HT-29 (cell line): Measurements from ENCODE around the gene CCND2. TPM values are rescaled to one million over a fixed set of nuclear protein-coding genes. Genes with fewer than 3 reads are reported as not detected.

Experiments
- DNase-seq: peaks from one replicate; pipeline ENCODE4 v3.0.0-alpha.2; 2015; ENCODE audit warnings: low spot score
- total RNA-seq: library from RNA; depleted of rRNA; stranded (reverse); fragments of >200 nt; shearing (Covaris generic); gene quantifications from 2 replicates; pipeline ENCODE4 v1.2.3, GENCODE V29; 2014

The CCND2 gene
- total RNA-seq, 1 experiment from 2014 or later = not detected

DNA sequence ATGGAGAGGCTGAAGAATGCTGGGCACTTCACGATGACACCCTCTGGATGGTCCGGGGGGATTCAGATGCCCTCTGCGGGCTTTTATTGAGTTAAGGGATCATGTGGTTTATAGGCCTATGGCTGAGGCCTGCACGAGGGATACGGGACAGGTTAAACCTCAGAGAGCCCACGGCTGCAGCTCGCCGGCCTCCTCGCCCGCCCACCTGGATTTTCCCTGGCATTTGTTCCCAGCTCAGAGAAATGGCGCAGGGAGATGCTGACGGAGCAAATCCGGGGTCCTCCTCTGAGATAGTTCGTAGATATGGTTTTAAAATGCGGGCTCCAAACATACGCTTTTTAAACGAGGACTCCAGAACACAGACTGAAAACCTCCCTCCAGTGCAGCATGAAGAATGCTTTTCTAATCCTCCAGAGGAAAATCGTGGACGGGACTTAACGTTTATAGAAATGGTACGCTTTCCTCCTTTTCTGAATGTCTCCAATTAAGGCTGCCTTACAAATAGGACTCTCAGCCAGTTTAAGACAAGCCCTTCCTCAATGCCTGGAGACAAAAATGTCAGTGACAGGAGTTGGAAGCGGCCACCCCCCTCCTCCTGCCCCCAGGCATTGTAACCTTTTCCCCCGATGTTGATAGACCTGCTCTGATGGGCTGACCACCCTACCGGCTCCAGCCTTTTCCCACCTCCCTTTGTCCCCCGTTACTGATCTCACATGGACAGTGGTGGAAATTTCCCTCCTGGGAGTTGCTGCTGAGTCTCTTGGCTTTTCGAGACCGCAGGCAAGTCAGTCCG is 16.6 kb downstream of the CCND2 start:
- DNase-seq = no peak

DNA sequence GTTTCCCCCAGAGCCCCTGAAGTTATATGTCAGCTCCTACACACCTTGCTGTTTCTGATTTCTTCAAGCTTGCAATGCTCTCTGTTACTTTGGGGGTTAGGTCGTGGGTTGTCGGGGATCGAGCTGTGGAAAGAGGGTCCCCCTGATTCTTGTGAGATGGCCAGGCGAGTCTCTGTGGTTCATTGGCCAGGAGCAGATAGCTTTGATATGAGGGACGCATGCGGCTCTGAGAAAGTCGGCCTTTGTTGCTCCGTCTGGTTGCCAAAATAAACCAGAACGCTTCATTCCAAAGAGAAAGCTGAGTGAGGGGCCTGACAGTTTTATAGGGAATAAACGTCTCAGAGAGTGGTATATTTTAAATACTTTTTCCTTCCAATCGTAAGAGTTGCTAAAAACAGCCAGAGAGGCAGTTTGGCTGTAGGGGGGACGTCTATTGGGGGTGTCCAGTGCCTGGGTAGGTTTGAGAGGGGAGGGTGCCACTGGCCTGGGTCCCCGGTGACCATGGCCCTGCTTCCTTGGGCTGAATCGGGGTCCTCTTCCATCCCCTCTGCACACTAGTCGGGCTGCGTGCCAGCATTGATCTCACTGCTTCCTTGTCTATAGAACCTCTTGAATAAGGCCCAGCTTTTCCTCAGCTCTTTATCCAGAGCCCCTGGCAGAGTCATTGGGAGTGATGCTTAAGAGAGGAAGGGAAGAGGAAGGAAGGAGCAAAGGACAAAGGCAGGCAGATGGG is 18.9 kb downstream of the CCND2 start:
- DNase-seq = no peak

DNA sequence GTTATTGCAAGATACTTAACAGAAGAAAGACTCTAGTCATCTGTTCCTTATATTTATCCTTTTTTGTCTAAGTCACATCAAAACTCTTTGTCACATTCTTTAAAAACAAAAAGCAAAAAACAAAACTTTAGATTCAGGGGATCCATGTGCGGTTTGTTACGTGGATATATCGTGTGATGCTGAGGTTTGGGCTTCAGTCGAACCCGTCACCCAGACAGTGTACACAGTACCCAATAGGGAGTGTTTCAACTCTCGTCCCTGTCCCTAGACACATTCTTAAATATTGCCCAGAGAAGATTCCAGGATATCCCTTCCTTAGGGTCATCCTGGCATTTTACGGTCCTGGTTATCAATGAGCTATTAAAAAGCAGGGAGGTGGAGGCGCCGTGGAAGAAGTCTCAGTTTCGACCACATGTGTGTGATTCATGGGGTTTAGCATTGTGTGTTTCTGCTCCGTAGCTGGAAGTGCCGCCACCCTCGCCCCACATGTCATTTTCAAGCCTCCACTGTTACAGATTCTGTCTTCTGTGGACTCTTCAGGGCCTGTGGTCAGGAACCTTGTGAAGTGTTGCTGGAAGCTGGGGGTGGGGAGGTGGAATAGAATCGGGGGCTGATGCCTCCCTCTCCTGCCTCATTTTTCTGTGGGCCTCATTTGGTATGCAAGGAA is 19.9 kb downstream of the CCND2 start:
- no peak for DNase-seq

DNA sequence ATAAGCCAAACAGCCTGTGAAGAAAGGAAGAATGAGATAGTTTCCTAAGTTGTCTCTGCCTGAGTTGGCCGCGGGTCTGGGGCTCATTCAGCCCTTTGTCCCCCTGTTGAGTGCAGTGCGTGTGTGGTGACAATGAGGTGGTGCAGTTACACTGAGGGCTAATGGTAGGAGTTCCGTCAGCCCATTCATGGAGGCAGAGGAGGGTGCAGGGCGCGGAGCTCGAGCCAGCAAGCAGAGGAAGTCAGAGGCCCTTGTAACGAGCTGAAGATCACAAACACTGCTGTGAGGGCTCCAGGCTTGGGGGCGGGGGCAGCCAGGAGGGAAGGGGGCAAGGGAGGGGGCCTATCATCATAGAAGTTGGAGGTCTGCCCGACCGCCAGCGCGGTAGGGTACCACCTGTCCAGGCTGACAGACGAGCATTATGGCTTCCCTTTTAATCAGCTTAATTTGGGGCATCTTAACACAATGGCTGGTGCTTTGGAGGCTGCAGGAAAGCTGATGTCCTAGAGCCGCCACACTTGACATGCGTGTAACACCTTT is 20.5 kb downstream of the CCND2 start:
- DNase-seq = no peak

DNA sequence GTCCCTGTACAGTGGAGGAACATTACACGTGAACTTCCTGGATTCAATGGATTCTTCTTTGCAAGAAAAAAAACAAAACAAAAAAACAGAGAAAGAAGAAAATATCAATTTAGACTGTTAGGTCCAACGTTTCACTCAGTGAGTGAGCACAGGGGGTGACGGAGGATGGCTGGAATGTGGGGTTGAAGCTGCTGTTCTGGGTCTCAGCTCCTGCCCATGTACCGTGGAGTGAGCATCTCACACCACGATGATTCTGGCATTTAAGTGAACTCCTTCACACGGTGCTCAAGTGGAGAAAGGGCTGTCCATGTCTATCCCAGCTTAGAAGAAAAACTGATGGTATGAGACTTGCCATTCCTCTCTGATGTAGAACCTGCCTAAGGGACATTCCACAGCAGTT is 23.2 kb downstream of the CCND2 start:
- no peak for DNase-seq

DNA sequence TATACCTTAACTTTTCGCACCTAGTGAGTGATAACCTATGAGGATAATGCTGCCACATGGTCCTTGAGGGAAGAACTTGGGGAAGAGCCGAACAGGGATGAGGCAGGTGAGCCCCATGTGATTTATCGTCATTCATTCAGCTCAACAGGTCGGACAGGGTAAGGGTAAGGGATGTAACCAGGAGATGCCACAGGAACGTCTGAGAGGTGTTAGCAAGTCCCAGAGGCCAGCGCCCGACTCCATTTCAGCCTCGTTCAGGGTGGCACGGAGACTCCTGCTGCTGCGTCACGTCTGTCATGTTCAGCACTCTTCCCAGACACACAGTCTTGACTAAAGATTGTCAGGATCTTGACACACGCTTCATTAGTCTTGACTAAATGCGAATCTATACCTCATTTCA is 24.1 kb downstream of the CCND2 start:
- no peak for DNase-seq

DNA sequence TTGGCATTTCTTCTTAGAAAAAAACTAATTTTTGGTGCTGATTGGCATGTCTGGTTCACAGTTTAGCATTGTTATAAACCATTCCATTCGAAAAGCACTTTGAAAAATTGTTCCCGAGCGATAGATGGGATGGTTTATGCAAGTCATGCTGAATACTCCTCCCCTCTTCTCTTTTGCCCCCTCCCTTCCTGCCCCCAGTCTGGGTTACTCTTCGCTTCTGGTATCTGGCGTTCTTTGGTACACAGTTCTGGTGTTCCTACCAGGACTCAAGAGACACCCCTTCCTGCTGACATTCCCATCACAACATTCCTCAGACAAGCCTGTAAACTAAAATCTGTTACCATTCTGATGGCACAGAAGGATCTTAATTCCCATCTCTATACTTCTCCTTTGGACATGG is 27.3 kb downstream of the CCND2 start:
- no peak for DNase-seq

DNA sequence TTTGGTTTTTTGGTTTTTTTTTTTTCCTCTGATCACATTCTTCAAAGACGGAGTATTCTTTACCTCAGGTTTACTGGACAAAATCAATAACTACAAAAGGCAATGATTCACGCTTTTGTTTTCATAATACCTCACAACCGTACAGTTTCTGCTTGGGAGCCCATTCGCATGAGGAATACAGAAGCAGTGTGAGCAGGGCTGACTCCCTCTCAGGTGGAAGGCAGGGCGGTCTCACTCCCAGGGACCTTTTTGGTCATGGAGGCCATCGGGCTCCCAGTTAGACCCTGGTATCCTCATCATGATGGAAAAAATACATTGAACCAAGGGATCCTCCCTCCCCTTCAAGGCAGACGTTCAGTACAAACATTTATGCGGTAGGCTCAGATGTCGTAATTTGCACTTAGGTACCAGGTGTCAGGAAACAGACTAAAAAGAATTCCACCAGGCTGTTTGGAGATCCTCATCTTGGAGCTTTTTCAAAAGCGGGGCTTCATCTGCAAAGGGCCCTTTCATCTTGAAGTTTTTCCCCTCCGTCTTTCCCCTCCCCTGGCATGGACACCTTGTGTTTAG is 28.5 kb downstream of the CCND2 start:
- no peak for DNase-seq

DNA sequence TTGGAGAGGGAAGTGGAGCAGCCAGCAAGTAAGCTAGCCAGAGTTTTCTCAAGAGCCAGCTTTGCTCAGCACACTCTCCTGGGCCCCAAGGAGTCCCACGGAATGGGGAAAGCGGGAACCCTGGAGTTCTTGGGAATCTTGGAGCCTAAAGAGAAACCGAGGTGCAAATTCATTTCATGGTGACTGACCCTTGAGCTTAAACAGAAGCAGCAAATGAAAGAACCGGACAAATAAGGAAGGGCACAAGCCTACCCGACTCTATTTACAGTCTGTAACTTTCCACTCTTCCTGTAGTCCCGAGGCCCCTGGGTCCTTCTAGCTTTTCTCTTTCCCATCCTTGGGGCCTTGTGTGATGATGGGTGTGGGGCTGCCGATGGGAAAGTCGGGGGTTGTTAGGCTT is 29.3 kb downstream of the CCND2 start:
- DNase-seq = no peak

DNA sequence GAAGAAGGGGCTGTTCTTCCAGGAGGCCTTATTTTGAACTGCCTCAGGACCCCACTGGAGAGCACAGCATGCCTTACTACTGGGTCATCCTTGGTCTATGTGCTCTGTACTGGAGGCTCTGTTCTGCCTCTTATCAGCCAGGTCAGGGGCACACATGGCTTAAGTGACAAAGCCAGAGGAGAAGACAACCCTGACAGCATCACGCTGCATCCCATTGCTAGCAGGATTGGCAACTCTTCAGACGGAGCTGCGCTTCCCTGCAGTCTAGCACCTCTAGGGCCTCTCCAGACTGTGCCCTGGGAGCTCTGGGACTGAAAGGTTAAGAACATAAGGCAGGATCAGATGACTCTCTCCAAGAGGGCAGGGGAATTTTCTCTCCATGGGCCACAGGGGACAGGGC is 30.2 kb downstream of the CCND2 start:
- no peak for DNase-seq

DNA sequence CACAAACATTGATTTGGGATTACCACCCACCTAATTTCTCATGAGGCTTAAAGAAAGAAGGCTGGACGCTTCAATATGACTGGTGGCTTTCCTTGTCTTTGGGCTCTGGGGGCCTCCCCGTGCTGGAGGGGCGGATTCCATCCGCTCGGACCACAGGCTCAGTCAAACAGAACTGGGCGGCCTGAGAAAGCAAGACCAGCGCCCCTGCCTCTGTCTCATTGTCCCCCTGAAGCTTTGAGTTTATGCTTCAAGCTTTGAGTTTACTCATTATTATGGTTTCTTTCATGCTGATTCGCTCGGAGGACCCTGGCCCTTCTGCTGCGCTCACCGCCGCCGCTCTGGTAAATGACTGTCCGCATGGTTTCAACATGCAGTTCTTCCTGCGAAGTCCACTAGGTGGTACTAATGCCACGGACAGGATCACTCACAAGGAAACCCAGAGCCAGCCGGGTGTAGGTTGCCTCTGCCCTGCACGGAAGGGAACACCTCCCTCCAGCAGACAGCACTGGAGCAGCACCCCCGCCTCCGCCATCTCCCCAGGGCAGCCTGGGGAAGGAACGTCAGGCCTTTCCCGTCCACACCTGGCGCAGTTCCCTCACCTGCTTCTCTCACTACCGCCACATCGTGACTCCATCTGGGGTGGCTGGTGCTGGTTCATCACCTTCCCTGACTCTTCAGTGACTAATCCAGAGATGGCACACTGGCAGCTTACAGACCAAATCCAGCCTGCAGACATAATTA is 34.2 kb downstream of the CCND2 start:
- DNase-seq = peak; percentile 86

DNA sequence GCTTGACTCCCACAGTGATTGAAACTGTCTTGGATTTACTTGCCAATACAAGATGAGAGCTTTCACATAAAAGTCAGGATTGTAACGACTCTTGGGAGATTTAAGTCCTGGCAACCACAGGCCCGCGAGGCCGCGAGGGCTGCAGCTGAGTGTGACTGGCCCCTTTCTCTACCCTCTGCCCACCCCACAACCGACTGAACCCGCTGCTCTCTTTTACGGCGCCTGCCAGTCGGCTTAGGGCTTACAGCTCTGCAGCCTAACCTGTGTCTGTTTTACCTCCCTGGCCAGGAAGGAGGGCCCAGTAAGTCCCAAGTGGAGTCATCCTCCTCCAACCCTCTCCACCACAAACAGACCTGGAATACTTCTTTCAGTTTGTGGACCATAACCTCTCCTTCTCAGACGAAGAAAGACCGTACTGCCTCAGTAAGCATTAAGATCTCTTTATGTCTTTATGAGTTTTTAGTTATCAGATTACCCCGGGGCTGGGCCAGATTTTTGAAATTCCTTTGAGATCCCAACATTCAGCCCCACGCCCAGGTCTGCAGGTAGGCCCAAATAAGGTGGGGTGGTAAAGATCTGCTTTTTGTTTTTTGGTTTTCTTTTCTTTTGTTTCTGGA is 34.9 kb downstream of the CCND2 start:
- no peak for DNase-seq

DNA sequence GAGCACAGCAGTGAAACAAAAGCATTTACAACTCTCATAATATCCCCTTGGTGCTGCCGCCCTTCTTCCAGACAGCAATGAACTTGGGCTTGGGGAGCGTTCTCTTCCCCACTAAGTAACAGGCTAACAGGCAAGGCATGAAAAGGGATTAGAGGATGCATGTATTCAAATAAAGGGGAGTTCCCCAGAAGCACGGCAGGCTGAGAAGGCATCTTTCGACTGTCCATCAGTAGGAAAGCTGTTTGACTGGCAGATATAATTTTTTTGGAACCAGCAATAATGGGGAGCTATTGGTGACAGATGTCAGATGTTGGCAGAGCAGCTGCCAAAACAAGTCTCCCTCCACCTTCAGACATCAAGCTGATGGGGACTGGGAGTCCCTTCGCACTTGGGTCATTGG is 38.2 kb downstream of the CCND2 start:
- DNase-seq = no peak

DNA sequence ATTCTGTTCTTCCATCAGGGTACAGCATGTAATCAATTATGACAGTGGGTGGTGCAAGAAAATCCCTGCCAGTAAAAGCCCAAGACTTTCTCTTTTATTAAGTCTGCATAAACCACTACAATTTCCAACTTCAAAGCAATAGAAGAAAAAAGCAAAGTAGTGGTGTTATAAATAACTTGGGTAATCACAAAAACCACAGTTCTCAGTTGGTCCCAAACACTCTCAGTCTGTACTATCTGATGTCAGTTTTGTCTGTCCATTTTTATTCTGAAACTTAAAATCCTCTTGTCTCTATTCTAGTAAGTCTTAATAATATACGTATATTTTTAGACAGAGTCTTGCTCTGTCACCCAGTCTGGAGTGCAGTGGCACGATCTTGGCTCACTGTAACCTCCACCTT is 38.7 kb downstream of the CCND2 start:
- DNase-seq = no peak

DNA sequence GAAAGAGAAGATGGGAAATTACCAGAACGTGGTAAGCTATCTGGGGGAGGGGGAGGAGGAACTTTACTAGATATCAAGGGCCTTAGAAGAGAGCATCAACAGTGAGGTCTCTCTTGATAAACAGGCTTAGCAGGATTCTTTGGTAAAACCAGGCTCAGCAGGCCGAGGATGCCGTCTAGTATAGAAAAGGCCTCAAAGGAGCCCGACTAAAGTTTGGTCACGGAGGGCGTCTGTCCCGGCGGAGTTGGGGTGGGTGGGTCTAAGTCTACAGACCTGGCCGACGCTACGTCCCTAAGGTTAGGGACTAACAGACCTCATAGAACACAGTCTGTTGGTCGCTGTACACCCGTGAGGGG is 46.9 kb downstream of the CCND2 start:
- DNase-seq = no peak

DNA sequence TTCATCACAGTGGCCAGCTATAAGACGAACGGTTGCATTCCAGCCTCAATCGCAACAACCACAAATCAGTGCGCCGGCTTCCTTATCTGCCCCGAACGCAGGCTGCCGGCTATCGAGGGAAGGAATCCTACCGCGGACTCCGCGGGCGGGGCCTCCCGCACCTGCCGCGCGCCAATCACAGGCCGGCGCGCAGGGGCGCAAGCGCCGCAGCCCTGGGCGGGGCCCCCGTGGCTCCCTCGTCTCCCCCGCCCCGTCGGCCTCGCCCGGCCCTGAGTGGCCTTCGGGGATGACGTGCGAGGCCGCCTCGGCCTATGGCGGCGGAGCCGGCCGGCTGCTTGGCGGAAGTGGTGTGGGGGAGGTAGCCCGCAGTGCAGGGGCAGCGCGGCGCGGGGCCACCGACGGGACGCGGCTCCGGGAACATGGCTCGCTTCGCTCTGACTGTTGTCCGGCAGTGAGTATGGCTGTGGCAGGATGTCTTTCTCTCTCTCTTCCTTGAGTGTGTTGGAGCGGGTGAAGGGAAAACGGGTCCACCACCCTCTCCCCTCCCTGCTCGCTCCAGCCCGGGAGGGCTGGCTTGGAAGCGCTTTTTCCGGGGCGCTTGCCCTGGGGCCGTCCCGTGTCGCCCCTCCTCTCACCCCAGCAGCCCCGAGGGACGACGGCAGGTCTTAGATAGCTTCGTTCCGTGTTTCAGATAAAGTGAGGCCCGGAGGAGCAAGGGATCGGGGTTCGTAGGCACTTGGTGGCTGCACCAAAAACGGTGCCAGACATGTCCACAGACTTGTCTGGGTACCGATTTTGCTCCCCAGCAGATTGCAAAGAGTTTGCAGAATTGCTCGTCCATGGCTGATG is 47.5 kb downstream of the CCND2 start, which contains the start of gene TIGAR:
Gene TIGAR, plus strand, starts transcription at position 361 of the 849 bp plus-strand sequence. Its CDS starts 59 bp downstream, at position 420.
- peak; percentile 94 for DNase-seq

DNA sequence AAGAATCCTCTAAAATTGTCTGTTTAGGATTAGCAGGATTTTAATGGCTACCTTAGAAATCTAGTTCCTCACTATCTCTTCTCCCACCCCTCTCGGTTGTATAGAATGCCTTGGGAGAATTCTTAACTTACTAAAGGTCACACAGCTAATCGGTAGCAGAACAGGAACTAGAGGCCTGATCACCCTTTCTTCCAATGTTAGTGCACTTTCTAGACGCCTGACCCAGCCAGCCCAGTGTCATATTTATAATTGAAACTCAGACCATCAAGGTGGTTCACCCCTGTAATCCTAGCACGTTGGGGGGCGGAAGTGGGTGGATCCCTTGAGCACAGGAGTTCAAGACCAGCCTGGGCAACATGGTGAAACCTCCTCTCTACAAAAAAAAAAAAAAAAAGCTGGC is 49.2 kb downstream of the CCND2 start:
- DNase-seq = no peak
